HG03354 (cell line): ENCODE results near the gene GHRHR.

Experiments
- ATAC-seq: cut with Tn5 transposase; IDR thresholded peaks from one replicate; pipeline ENCODE4 v1.9.1; 2021; ENCODE audit warnings: mild to moderate bottlenecking; ENCODE audit not compliant: unreplicated experiment, poor library complexity, severe bottlenecking

The GHRHR gene

GRCh38 chr7:30980751-30981150 lies 17.0 kb downstream of the GHRHR start:
- ATAC-seq, result no peak

GRCh38 chr7:30983042-30983913 lies 19.5 kb downstream of the GHRHR start:
- peak; percentile 92 for ATAC-seq

GRCh38 chr7:30983914-30984247 lies 20.1 kb downstream of the GHRHR start:
- no peak for ATAC-seq

- ATAC-seq, result no peak
Observed at GRCh38 chr7:30984359-30985107, 20.8 kb downstream of the GHRHR start.

- no peak for ATAC-seq
Observed at GRCh38 chr7:30985756-30986155, 22.0 kb downstream of the GHRHR start.

- no peak for ATAC-seq
Observed at GRCh38 chr7:30986331-30986730, 22.6 kb downstream of the GHRHR start.

- ATAC-seq, result no peak
Observed at GRCh38 chr7:30986738-30987137, 23.0 kb downstream of the GHRHR start.

- no peak for ATAC-seq
Observed at GRCh38 chr7:30987178-30987577, 23.4 kb downstream of the GHRHR start.

- no peak for ATAC-seq
Observed at GRCh38 chr7:30987936-30988335, 24.2 kb downstream of the GHRHR start.

- ATAC-seq, result no peak
Observed at GRCh38 chr7:30988351-30989005, 24.7 kb downstream of the GHRHR start.

- no peak for ATAC-seq
Observed at GRCh38 chr7:30989008-30989823, 25.5 kb downstream of the GHRHR start.

- no peak for ATAC-seq
Observed at GRCh38 chr7:30989824-30990672, 26.3 kb downstream of the GHRHR start.

GRCh38 chr7:30990673-30991170 lies 27.0 kb downstream of the GHRHR start:
- no peak for ATAC-seq

- no peak for ATAC-seq
Observed at GRCh38 chr7:30992414-30992813, 28.7 kb downstream of the GHRHR start.

GRCh38 chr7:30994206-30995100 lies 30.7 kb downstream of the GHRHR start:
- no peak for ATAC-seq

GRCh38 chr7:30995536-30995935 lies 31.8 kb downstream of the GHRHR start:
- ATAC-seq, result no peak

- no peak for ATAC-seq
Observed at GRCh38 chr7:30996256-30996655, 32.5 kb downstream of the GHRHR start.

GRCh38 chr7:30996883-30997282 lies 33.1 kb downstream of the GHRHR start:
- ATAC-seq, result no peak
